K562 (cell line): Measurements from ENCODE around the gene HDAC9. TPM values are rescaled to one million over a fixed set of nuclear protein-coding genes. Genes with fewer than 3 reads are reported as not detected.

Source experiments
- ATAC-seq: fragments of 200-7000 bp; cut with Tn5 transposase; 3 replicates; pipeline ENCODE4 v1.9.1; 2020; ENCODE audit warnings: moderate library complexity
- BruUV-seq: library from RNA; stranded (reverse); fragments of 400-500 nt; replicated peaks from 2 replicates; lab custom pipeline; 2021; lab: Mats Ljungman, UMichigan
- CTCF ChIA-PET: fragments of 300-600 bp; formaldehyde crosslinking; extraction: SDS; loops from one replicate; lab custom pipeline; 2021; ENCODE audit warnings: low intra/inter-chr PET ratio; lab: Yijun Ruan, JAX
- POLR2A ChIA-PET: fragments of 300-600, 350-650 bp; sonication (Branson Sonifier 250); formaldehyde crosslinking; extraction: SDS; loops from one replicate; lab custom pipeline; 2021; ENCODE audit warnings: antibody characterized with exemption, inconsistent platforms; lab: Yijun Ruan, JAX
- DNase-seq, 4 experiments: peaks; one replicate each; pipeline versions ENCODE4 v3.0.0 to v3.0.0-alpha.2; 2011 to 2018; ENCODE audit warnings: low spot score in 3 of 4, mixed read lengths in 3 of 4; ENCODE audit errors: extremely low read depth in 1 of 4
- FAIRE-seq: peaks from 2 replicates; lab custom pipeline; 2011; peaks lifted over from hg19 to GRCh38; lab: Jason Lieb, UNC
- H2AFZ ChIP-seq: 2 replicates; pipeline ENCODE4 v1.6.0; 2011; ENCODE audit warnings: low read depth, low read length, control low read depth, inconsistent platforms
- H3K27ac ChIP-seq: fragments of 200-600 bp; 3 replicates; pipeline ENCODE4 v1.8.0; 2011; ENCODE audit warnings: low read depth, mild to moderate bottlenecking, control low read depth, inconsistent platforms, low read length, moderate library complexity, mixed read lengths; ENCODE audit errors: extremely low read depth
- H3K27me3 ChIP-seq, 2 experiments: fragments of 300-600 bp in 1 of 2; 2 replicates in 1 of 2; 3 replicates in 1 of 2; pipeline versions ENCODE4 v1.6.0 to v1.8.0; 2011; ENCODE audit warnings: inconsistent platforms in 2 of 2, low read length in 2 of 2, mild to moderate bottlenecking in 1 of 2, mixed read lengths in 1 of 2, moderate library complexity in 1 of 2; ENCODE audit not compliant: control insufficient read depth in 2 of 2, insufficient read depth in 2 of 2
- H3K36me3 ChIP-seq: fragments of 300-600 bp; 3 replicates; pipeline ENCODE4 v1.8.0; 2011; ENCODE audit warnings: mild to moderate bottlenecking, low read length, inconsistent platforms; ENCODE audit not compliant: control insufficient read depth, insufficient read depth
- H3K4me1 ChIP-seq, 2 experiments: fragments of 200-600 bp in 1 of 2; replicated peaks in 1 of 2; 2 replicates in 1 of 2; 3 replicates in 1 of 2; pipeline versions ENCODE4 v1.5.1 to v1.8.0; 2011; ENCODE audit warnings: inconsistent platforms in 2 of 2, low read length in 2 of 2, mild to moderate bottlenecking in 1 of 2, mixed read lengths in 1 of 2, moderate library complexity in 1 of 2; ENCODE audit not compliant: control insufficient read depth in 2 of 2, insufficient read depth in 2 of 2
- H3K4me2 ChIP-seq: 2 replicates; pipeline ENCODE4 v1.6.1; 2011; ENCODE audit warnings: low read length, control low read depth, inconsistent platforms, mixed read lengths; ENCODE audit not compliant: insufficient read depth
- H3K4me3 ChIP-seq: fragments of 200-600 bp; sonication (generic), shearing (Covaris generic); 2 replicates; pipeline ENCODE4 v1.5.1; 2016; ENCODE audit warnings: control low read depth, inconsistent platforms
- H3K79me2 ChIP-seq: fragments of 200-600 bp; 3 replicates; pipeline ENCODE4 v1.8.0; 2011; ENCODE audit warnings: low read length, inconsistent platforms; ENCODE audit not compliant: control insufficient read depth, insufficient read depth
- H3K9ac ChIP-seq, 2 experiments: 2 replicates each; pipeline versions ENCODE4 v1.6.0 to v1.6.1; 2011; ENCODE audit warnings: low read depth in 2 of 2, low read length in 2 of 2, control low read depth in 1 of 2, inconsistent platforms in 1 of 2, mild to moderate bottlenecking in 1 of 2, mixed read lengths in 1 of 2; ENCODE audit not compliant: insufficient read depth in 1 of 2
- H3K9me1 ChIP-seq: one replicate; pipeline ENCODE4 v1.6.0; 2011; ENCODE audit warnings: inconsistent platforms, mild to moderate bottlenecking, low read length, moderate library complexity; ENCODE audit not compliant: control insufficient read depth, insufficient read depth
- H3K9me3 ChIP-seq: replicated peaks from 2 replicates; pipeline ENCODE4 v1.5.1; 2011; ENCODE audit warnings: low read depth, low read length, inconsistent platforms; ENCODE audit not compliant: control insufficient read depth, insufficient read depth
- H4K20me1 ChIP-seq: replicated peaks from 2 replicates; pipeline ENCODE4 v1.6.1; 2011; ENCODE audit warnings: low read length, inconsistent platforms, mixed read lengths; ENCODE audit not compliant: control insufficient read depth, insufficient read depth
- TCF7 ChIP-seq: sonication (generic); IDR thresholded peaks from 2 replicates; pipeline ENCODE4 v1.6.1; 2016; ENCODE audit warnings: antibody characterized with exemption, borderline replicate concordance
- ZNF3 ChIP-seq: fragments of 250-450 bp; sonication (Bioruptor Pico); IDR thresholded peaks from 2 replicates; pipeline ENCODE4 v1.5.0; 2021; ENCODE audit warnings: mild to moderate bottlenecking, moderate library complexity
- WGBS: fragments of 100-300 bp; shearing (Covaris generic); methylation state at CpG from one replicate; pipeline ENCODE4 v1.1.6; 2016; ENCODE audit warnings: low coverage, mixed read lengths; ENCODE audit not compliant: insufficient coverage; ENCODE audit errors: missing lambda C conversion rate; 5-methylcytosine and 5-hydroxymethylcytosine counted together
- in situ Hi-C: fragments of 300-500 bp; cut with MboI; formaldehyde crosslinking; loops from 4 replicates; pipeline ENCODE4 v1.15.0; 2018; ENCODE audit warnings: inconsistent platforms, mixed read lengths
- intact Hi-C: fragments of 100-400 bp; cut with micrococcal nuclease; formaldehyde crosslinking; loops from 2 replicates; pipeline ENCODE4 v1.14.2; 2022
- polyA plus RNA-seq, 8 experiments: library from polyadenylated mRNA; depleted of rRNA in 4 of 8; stranded (reverse) in 5 of 8; unstranded in 3 of 8; fragments of >200 nt; fragmentation: Nextera tagmentation in 2 of 8; fragmentation: Illumina TruSeq in 1 of 8; extraction: Ambion mirVana in 2 of 8; extraction: Trizol in 1 of 8; gene quantifications; 2 replicates each; pipeline versions ENCODE4 v1.2.1 to v1.2.3, GENCODE V29; 2011 to 2014; ENCODE audit warnings: inconsistent platforms in 1 of 8, missing spikeins in 1 of 8
- total RNA-seq, 7 experiments: library from RNA; depleted of rRNA in 6 of 7; stranded (reverse); fragments of >200 nt in 6 of 7; fragmentation: Illumina TruSeq in 2 of 7; extraction: Trizol in 2 of 7; gene quantifications; 2 replicates each; pipeline versions ENCODE4 v1.2.1 to v1.2.3, GENCODE V29; 2011 to 2021; ENCODE audit warnings: low replicate concordance in 1 of 7
- TF ChIP-seq, protein P1 (sequence below): fragments of 200-400 bp; formaldehyde crosslinking; IDR thresholded peaks from 2 replicates; pipeline ENCODE4 v1.6.1; 2017; ENCODE audit warnings: mild to moderate bottlenecking, low read depth, low read length, moderate library complexity

HDAC9 gene
- total and polyA plus RNA-seq, 9 of the 15 experiments (the other 6 are each of a cell fraction or from before 2014, with no cell fraction given): 0.08 to 0.91 (median 0.33) TPM

DNA sequence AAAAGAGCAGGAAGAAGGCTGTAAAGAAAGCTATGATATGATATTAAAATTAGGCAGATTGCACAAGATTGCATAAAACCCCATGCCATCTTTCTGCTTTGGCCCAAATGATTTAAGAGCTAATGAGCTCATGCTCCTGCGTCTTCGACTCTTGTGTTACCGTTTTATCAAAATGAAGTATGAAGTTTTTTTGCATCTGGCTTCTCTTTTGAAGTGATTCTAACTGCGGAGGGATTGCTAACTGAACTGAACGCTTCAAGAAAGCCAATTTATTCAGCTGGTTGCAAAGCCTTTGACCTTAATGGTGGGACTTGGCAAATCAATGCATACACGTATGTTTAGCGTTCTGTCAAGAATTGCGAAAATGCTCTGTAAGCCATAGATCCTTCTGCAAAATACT, 339.0 kb downstream of the HDAC9 start:
- intact Hi-C loops: no loop called here
- H3K27me3 ChIP-seq: no peaks in the 10 kb centered on the region
- H4K20me1 ChIP-seq: no peaks in the 10 kb centered on the region
- 0% methylated on average over 8 of the region's 8 CpGs for WGBS
- DNase-seq (no peak), ATAC-seq (no peak), FAIRE-seq (no peak)
- no peaks in the 10 kb centered on the region for H3K36me3 ChIP-seq
- in situ Hi-C loops: no loop called here
- no TSS peak for BruUV-seq
- no peak overlapping the region for H3K4me3 ChIP-seq
- H3K9ac ChIP-seq: no peak overlapping the region
- no peaks in the 10 kb centered on the region for H3K4me1 ChIP-seq
- CTCF ChIA-PET: no interaction called here
- POLR2A ChIA-PET: no interaction called here
- no peaks in the 10 kb centered on the region for H3K79me2 ChIP-seq
- no peak overlapping the region for H3K4me2 ChIP-seq
- no peaks in the 10 kb centered on the region for H3K9me3 ChIP-seq
- no peak overlapping the region for H2AFZ ChIP-seq
- no peak overlapping the region for H3K27ac ChIP-seq
- H3K9me1 ChIP-seq: no peaks in the 10 kb centered on the region
- TF ChIP-seq ZNF3 (CRISPR knock-in tag) (no peak), TCF7 (no peak)
- TF ChIP-seq, protein P1, sequence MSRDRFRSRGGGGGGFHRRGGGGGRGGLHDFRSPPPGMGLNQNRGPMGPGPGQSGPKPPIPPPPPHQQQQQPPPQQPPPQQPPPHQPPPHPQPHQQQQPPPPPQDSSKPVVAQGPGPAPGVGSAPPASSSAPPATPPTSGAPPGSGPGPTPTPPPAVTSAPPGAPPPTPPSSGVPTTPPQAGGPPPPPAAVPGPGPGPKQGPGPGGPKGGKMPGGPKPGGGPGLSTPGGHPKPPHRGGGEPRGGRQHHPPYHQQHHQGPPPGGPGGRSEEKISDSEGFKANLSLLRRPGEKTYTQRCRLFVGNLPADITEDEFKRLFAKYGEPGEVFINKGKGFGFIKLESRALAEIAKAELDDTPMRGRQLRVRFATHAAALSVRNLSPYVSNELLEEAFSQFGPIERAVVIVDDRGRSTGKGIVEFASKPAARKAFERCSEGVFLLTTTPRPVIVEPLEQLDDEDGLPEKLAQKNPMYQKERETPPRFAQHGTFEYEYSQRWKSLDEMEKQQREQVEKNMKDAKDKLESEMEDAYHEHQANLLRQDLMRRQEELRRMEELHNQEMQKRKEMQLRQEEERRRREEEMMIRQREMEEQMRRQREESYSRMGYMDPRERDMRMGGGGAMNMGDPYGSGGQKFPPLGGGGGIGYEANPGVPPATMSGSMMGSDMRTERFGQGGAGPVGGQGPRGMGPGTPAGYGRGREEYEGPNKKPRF: no peak
